Body of pancreas (tissue), 4 donors: ENCODE measurements around the gene CEP112.

Experiments used
- POLR2A ChIP-seq, 3 donors: fragments of 450-650 bp; IDR thresholded peaks; one replicate each; pipeline ENCODE4 v1.6.1; 2016; ENCODE audit warnings: antibody characterized with exemption in 3 of 3, mild to moderate bottlenecking in 2 of 3
- TF ChIP-seq, protein P1 (sequence below), 7 experiments: fragments of 450-650 bp in 4 of 7; fragments of 200-600 bp in 3 of 7; sonication (generic) in 3 of 7; IDR thresholded peaks; one replicate each; pipeline ENCODE4 v1.5.1; 2016 to 2019; ENCODE audit warnings: antibody characterized with exemption in 7 of 7

DNA sequence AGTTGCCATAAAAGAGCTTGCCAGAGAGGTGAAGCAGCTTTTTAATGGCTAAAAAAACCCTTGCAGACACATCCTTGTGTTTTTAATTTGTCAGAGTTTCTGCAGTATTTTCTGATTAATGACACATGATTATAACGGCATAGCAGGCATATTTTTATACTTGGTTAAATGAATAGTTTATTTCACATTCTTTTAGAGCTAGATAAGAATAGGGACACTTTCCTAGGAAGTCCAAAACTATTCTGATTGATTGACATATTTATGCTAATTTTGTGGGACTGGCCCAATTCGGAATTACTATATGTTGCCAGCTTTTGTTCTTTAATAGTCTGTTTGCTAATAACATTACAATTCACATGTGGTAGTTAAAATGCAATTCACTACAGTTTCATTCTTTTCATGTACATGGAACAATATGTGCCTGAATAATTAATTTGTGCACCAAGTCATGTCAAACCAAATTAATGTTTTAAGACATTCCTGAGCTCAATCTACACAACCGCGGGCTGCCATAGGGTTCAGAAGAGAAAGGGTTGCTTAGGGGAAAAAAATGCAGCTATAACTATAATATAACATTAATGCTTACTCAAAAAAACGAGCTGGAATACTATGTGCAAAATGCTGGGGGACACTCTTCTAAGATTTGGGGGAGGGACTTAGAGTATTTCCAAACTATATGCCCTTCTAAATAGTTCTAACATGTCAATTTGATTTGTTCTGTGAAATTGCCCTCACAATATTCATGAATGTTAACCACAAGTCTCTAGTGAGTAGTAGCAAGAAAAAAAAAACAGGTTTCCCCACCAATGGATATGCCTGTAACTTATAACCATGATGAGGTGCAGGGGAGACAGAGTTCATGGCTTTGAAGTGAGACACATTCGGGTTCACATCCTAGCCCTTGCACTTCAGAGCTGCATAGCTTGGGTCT is 305.4 kb downstream of the CEP112 start:
- TF ChIP-seq POLR2A (IDR thresholded peaks at IDR 0.05) = no peak
- TF ChIP-seq, protein P1, sequence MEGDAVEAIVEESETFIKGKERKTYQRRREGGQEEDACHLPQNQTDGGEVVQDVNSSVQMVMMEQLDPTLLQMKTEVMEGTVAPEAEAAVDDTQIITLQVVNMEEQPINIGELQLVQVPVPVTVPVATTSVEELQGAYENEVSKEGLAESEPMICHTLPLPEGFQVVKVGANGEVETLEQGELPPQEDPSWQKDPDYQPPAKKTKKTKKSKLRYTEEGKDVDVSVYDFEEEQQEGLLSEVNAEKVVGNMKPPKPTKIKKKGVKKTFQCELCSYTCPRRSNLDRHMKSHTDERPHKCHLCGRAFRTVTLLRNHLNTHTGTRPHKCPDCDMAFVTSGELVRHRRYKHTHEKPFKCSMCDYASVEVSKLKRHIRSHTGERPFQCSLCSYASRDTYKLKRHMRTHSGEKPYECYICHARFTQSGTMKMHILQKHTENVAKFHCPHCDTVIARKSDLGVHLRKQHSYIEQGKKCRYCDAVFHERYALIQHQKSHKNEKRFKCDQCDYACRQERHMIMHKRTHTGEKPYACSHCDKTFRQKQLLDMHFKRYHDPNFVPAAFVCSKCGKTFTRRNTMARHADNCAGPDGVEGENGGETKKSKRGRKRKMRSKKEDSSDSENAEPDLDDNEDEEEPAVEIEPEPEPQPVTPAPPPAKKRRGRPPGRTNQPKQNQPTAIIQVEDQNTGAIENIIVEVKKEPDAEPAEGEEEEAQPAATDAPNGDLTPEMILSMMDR (IDR thresholded peaks at IDR 0.05) = no peak
